Fibroblast of lung (primary cell): ENCODE measurements around the gene EBF3.

Experiments used
- EZH2 ChIP-seq: IDR thresholded peaks from 2 replicates; pipeline ENCODE4 v1.5.1; 2012; ENCODE audit warnings: low read length, control low read depth, mild to moderate bottlenecking; ENCODE audit errors: missing control alignments
- TF ChIP-seq, protein P1 (sequence below), 2 donors: IDR thresholded peaks in 1 of 2; conservative IDR thresholded peaks in 1 of 2; 1 replicate in 1 of 2; 2 replicates in 1 of 2; pipeline ENCODE4 v1.5.1; 2011 to 2012; ENCODE audit warnings: low read length in 2 of 2, control low read depth in 1 of 2, inconsistent platforms in 1 of 2, low read depth in 1 of 2, mild to moderate bottlenecking in 1 of 2

DNA sequence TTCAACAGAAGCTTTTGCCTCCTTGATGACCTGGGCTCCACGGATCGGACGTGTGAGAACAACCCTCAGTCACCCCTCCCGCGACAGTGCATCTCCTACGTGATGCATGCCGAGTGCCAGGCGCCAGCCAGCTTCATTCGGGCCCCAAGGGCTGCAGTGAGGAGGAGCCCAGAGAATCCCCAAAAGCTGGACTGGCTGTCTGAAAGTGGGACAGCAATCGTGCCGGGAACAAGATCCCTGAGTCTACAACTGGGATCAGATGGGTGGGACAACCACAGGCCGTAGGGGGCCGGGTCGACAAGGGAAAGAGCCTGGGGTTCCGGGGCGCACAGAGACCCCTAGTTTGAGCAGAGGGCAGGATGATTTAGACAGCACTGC is 27.2 kb downstream of the EBF3 start:
- TF ChIP-seq, protein P1, sequence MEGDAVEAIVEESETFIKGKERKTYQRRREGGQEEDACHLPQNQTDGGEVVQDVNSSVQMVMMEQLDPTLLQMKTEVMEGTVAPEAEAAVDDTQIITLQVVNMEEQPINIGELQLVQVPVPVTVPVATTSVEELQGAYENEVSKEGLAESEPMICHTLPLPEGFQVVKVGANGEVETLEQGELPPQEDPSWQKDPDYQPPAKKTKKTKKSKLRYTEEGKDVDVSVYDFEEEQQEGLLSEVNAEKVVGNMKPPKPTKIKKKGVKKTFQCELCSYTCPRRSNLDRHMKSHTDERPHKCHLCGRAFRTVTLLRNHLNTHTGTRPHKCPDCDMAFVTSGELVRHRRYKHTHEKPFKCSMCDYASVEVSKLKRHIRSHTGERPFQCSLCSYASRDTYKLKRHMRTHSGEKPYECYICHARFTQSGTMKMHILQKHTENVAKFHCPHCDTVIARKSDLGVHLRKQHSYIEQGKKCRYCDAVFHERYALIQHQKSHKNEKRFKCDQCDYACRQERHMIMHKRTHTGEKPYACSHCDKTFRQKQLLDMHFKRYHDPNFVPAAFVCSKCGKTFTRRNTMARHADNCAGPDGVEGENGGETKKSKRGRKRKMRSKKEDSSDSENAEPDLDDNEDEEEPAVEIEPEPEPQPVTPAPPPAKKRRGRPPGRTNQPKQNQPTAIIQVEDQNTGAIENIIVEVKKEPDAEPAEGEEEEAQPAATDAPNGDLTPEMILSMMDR (conservative IDR thresholded peaks at IDR 0.05 in 1 of 2, IDR thresholded peaks at IDR 0.05 in 1 of 2; ENCODE audit: low read depth in 1 of 2, low read length in 2 of 2): no peak
- no peak for TF ChIP-seq EZH2
